HEK293 (cell line): Measurements from ENCODE around the gene METAP1.

ENCODE experiments used
- CTCF ChIA-PET: fragments of 350-600 bp; formaldehyde crosslinking; extraction: SDS; loops from one replicate; lab custom pipeline; 2021; ENCODE audit warnings: antibody characterized with exemption; lab: Yijun Ruan, JAX
- POLR2A ChIA-PET: fragments of 300-600 bp; formaldehyde crosslinking; extraction: SDS; loops from one replicate; lab custom pipeline; 2020; ENCODE audit warnings: antibody characterized with exemption, inconsistent platforms; lab: Yijun Ruan, JAX
- H3K27ac ChIP-seq: fragments of 200-500 bp; sonication (Bioruptor generic); 2 replicates; pipeline ENCODE4 v1.5.1; 2014; ENCODE audit warnings: low read depth, low read length, control low read depth, inconsistent platforms; ENCODE audit errors: extremely low read depth
- H3K36me3 ChIP-seq, 2 experiments: fragments of 200-500 bp in 1 of 2; sonication (Bioruptor generic) in 1 of 2; 1 replicate in 1 of 2; 2 replicates in 1 of 2; pipeline ENCODE4 v1.5.1; 2014 to 2017; ENCODE audit warnings: inconsistent platforms in 2 of 2, low read length in 2 of 2; ENCODE audit not compliant: control insufficient read depth in 2 of 2, insufficient read depth in 1 of 2
- H3K4me1 ChIP-seq: fragments of 200-500 bp; sonication (Bioruptor generic); 2 replicates; pipeline ENCODE4 v1.5.1; 2014; ENCODE audit warnings: mild to moderate bottlenecking, low read length, inconsistent platforms; ENCODE audit not compliant: control insufficient read depth, insufficient read depth
- H3K4me3 ChIP-seq: 2 replicates; pipeline ENCODE4 v1.5.1; 2011; ENCODE audit warnings: low read depth, mild to moderate bottlenecking, control low read depth, low read length, moderate library complexity
- H3K9me3 ChIP-seq: fragments of 200-500 bp; sonication (Bioruptor generic); 2 replicates; pipeline ENCODE4 v1.5.1; 2014; ENCODE audit warnings: low read depth, low read length, inconsistent platforms; ENCODE audit not compliant: control insufficient read depth, insufficient read depth
- AEBP2 ChIP-seq: fragments of 450-650 bp; formaldehyde crosslinking; IDR thresholded peaks from 2 replicates; pipeline ENCODE4 v1.5.1; 2016; ENCODE audit warnings: missing biosample characterization, missing genetic modification characterization, borderline replicate concordance
- BCL11B ChIP-seq: fragments of 450-650 bp; formaldehyde crosslinking; IDR thresholded peaks from 2 replicates; pipeline ENCODE4 v1.5.1; 2016; ENCODE audit warnings: low read depth, missing biosample characterization, missing genetic modification characterization
- GLI2 ChIP-seq: fragments of 450-650 bp; formaldehyde crosslinking; IDR thresholded peaks from 2 replicates; pipeline ENCODE4; 2017; ENCODE audit warnings: missing biosample characterization, missing genetic modification characterization, low read depth, borderline replicate concordance
- HOXC10 ChIP-seq: sonication (generic); formaldehyde crosslinking; IDR thresholded peaks from 2 replicates; pipeline ENCODE4 v1.8.1; 2023; ENCODE audit warnings: mild to moderate bottlenecking, missing genetic modification reagents
- KLF8 ChIP-seq: fragments of 450-650 bp; formaldehyde crosslinking; IDR thresholded peaks from 2 replicates; pipeline ENCODE4 v1.5.1; 2016; ENCODE audit warnings: missing biosample characterization, missing genetic modification characterization
- SP2 ChIP-seq: fragments of 450-650 bp; formaldehyde crosslinking; IDR thresholded peaks from 2 replicates; pipeline ENCODE4 v1.5.1; 2016; ENCODE audit warnings: missing biosample characterization, missing genetic modification characterization
- YY2 ChIP-seq: fragments of 450-650 bp; formaldehyde crosslinking; IDR thresholded peaks from 2 replicates; pipeline ENCODE4 v1.5.1; 2016; ENCODE audit warnings: missing biosample characterization, missing genetic modification characterization
- ZBTB7A ChIP-seq: fragments of 450-650 bp; formaldehyde crosslinking; IDR thresholded peaks from 2 replicates; pipeline ENCODE4 v1.5.1; 2016; ENCODE audit warnings: low read depth, missing biosample characterization, missing genetic modification characterization
- ZFP3 ChIP-seq: fragments of 450-650 bp; formaldehyde crosslinking; IDR thresholded peaks from 2 replicates; pipeline ENCODE4 v1.5.1; 2016; ENCODE audit warnings: low read depth, missing biosample characterization, missing genetic modification characterization
- ZNF10 ChIP-seq: fragments of 450-650 bp; formaldehyde crosslinking; IDR thresholded peaks from 2 replicates; pipeline ENCODE4 v1.5.1; 2017; ENCODE audit warnings: missing biosample characterization, missing genetic modification characterization
- ZNF140 ChIP-seq: fragments of 450-650 bp; formaldehyde crosslinking; IDR thresholded peaks from 2 replicates; pipeline ENCODE4 v1.5.1; 2016; ENCODE audit warnings: missing biosample characterization, missing genetic modification characterization
- ZNF16 ChIP-seq: fragments of 450-650 bp; formaldehyde crosslinking; IDR thresholded peaks from 2 replicates; pipeline ENCODE4 v1.5.1; 2016; ENCODE audit warnings: low read depth, missing biosample characterization, missing genetic modification characterization
- ZNF292 ChIP-seq: fragments of 450-650 bp; formaldehyde crosslinking; IDR thresholded peaks from 2 replicates; pipeline ENCODE4 v1.5.1; 2016; ENCODE audit warnings: low read depth, missing biosample characterization, missing genetic modification characterization, borderline replicate concordance
- ZNF366 ChIP-seq: fragments of 450-650 bp; formaldehyde crosslinking; conservative IDR thresholded peaks from 2 replicates; pipeline ENCODE4 v1.5.1; 2016; ENCODE audit warnings: missing biosample characterization, missing genetic modification characterization
- ZNF561 ChIP-seq: fragments of 450-650 bp; IDR thresholded peaks from 2 replicates; pipeline ENCODE4 v1.5.1; 2018; ENCODE audit warnings: missing biosample characterization, missing genetic modification characterization, borderline replicate concordance
- ZNF596 ChIP-seq: fragments of 450-650 bp; IDR thresholded peaks from 2 replicates; pipeline ENCODE4 v1.5.0; 2018; ENCODE audit warnings: missing biosample characterization, mild to moderate bottlenecking, missing genetic modification characterization, moderate library complexity
- ZNF610 ChIP-seq: fragments of 450-650 bp; formaldehyde crosslinking; IDR thresholded peaks from 2 replicates; pipeline ENCODE4 v1.5.1; 2016; ENCODE audit warnings: missing biosample characterization, missing genetic modification characterization, borderline replicate concordance
- ZNF621 ChIP-seq: fragments of 450-650 bp; formaldehyde crosslinking; IDR thresholded peaks from 2 replicates; pipeline ENCODE4 v1.5.1; 2017; ENCODE audit warnings: missing biosample characterization, missing genetic modification characterization
- TF ChIP-seq, protein P1 (sequence below): fragments of 450-650 bp; formaldehyde crosslinking; IDR thresholded peaks from 2 replicates; pipeline ENCODE4 v1.5.1; 2016; ENCODE audit warnings: missing biosample characterization, missing genetic modification characterization
- TF ChIP-seq, protein P2 (sequence below): fragments of 450-650 bp; formaldehyde crosslinking; IDR thresholded peaks from 2 replicates; pipeline ENCODE4 v1.5.1; 2016; ENCODE audit warnings: missing biosample characterization, missing genetic modification characterization

Gene METAP1

GRCh38 chr4:99077177-99077576, 81.7 kb downstream of the METAP1 start (continued):
- TF ChIP-seq AEBP2 (tag by site-specific recombination) (no peak), HOXC10 (CRISPR knock-in tag) (no peak), ZNF292 (tag by site-specific recombination) (no peak), ZNF596 (tag by site-specific recombination) (no peak), ZNF610 (tag by site-specific recombination) (no peak), ZFP3 (no peak), ZNF621 (tag by site-specific recombination) (no peak), SP2 (no peak), GLI2 (tag by site-specific recombination) (no peak), ZBTB7A (tag by site-specific recombination) (no peak), ZNF140 (tag by site-specific recombination) (no peak), ZNF16 (no peak), BCL11B (tag by site-specific recombination) (no peak), ZNF10 (tag by site-specific recombination) (no peak)
- TF ChIP-seq, protein P1, sequence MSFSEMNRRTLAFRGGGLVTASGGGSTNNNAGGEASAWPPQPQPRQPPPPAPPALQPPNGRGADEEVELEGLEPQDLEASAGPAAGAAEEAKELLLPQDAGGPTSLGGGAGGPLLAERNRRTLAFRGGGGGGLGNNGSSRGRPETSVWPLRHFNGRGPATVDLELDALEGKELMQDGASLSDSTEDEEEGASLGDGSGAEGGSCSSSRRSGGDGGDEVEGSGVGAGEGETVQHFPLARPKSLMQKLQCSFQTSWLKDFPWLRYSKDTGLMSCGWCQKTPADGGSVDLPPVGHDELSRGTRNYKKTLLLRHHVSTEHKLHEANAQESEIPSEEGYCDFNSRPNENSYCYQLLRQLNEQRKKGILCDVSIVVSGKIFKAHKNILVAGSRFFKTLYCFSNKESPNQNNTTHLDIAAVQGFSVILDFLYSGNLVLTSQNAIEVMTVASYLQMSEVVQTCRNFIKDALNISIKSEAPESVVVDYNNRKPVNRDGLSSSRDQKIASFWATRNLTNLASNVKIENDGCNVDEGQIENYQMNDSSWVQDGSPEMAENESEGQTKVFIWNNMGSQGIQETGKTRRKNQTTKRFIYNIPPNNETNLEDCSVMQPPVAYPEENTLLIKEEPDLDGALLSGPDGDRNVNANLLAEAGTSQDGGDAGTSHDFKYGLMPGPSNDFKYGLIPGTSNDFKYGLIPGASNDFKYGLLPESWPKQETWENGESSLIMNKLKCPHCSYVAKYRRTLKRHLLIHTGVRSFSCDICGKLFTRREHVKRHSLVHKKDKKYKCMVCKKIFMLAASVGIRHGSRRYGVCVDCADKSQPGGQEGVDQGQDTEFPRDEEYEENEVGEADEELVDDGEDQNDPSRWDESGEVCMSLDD (tag by site-specific recombination): no peak
- TF ChIP-seq, protein P2, sequence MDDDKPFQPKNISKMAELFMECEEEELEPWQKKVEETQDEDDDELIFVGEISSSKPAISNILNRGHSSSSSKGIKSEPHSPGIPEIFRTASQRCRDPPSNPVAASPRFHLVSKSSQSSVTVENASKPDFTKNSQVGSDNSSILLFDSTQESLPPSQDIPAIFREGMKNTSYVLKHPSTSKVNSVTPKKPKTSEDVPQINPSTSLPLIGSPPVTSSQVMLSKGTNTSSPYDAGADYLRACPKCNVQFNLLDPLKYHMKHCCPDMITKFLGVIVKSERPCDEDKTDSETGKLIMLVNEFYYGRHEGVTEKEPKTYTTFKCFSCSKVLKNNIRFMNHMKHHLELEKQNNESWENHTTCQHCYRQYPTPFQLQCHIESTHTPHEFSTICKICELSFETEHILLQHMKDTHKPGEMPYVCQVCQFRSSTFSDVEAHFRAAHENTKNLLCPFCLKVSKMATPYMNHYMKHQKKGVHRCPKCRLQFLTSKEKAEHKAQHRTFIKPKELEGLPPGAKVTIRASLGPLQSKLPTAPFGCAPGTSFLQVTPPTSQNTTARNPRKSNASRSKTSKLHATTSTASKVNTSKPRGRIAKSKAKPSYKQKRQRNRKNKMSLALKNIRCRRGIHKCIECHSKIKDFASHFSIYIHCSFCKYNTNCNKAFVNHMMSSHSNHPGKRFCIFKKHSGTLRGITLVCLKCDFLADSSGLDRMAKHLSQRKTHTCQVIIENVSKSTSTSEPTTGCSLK (tag by site-specific recombination): no peak

DNA sequence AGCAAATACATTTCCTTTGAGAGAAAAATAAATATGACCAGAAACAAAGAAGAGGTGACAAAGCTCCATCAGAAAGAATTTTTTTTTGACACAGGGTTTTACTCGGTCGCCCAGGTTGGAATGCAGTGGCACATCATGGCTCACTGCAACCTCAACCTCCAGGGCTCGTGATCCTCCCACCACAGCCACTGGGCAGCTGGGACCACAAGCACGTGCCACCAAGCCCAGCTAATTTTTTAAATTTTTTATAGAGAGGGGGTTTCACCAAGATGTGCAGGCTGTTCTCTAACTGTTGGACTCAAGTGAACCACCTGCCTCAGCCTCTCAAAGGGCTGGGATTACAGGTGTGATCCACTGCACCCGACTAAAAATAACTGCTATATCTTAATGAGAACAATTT, 82.8 kb downstream of the METAP1 start:
- CTCF ChIA-PET: interaction anchor here (0.6 kb wide), 1 partner anchor 383 kb away, joined by 3 read pairs; no protein-coding TSS in a partner anchor

More for the DNA sequence above, 82.8 kb downstream of the METAP1 start:
- Histone ChIP-seq H3K36me3 (peaks cover 12 to 98% of the 10 kb centered on the region in 2 experiments), H3K9me3 (no peaks in the 10 kb centered on the region), H3K27ac (no peak overlapping the region), H3K4me1 (no peaks in the 10 kb centered on the region)
- TF ChIP-seq YY2 (tag by site-specific recombination): no peak
- no peak for TF ChIP-seq KLF8
- TF ChIP-seq BCL11B (tag by site-specific recombination): no peak
- no peak for TF ChIP-seq ZNF561 (tag by site-specific recombination)
- no peak for TF ChIP-seq ZNF366 (tag by site-specific recombination)
- TF ChIP-seq, all 188 proteins: peak for 0
- POLR2A ChIA-PET: no interaction called here
- no peak overlapping the region for H3K4me3 ChIP-seq
